Activated T-helper 1 cell treated with anti-CD3 and anti-CD28 coated beads, Interleukin-2, amount 50 U/mL, for 16 hours (primary cell): ENCODE measurements around the gene ATRIP.
A peak's percentile ranks its signal among the peaks of the same experiment; 100 is the strongest.
"Not testable (repeated sequence)": the region's sequence is repeated elsewhere in the genome, so short reads cannot be mapped to it uniquely, and the experiment has no call there.

Experiments used
- DNase-seq, 2 donors: peaks; one replicate each; pipeline ENCODE4 v3.0.0-alpha.2; 2020; ENCODE audit warnings: low read depth in 1 of 2, low spot score in 1 of 2

The ATRIP gene

DNA sequence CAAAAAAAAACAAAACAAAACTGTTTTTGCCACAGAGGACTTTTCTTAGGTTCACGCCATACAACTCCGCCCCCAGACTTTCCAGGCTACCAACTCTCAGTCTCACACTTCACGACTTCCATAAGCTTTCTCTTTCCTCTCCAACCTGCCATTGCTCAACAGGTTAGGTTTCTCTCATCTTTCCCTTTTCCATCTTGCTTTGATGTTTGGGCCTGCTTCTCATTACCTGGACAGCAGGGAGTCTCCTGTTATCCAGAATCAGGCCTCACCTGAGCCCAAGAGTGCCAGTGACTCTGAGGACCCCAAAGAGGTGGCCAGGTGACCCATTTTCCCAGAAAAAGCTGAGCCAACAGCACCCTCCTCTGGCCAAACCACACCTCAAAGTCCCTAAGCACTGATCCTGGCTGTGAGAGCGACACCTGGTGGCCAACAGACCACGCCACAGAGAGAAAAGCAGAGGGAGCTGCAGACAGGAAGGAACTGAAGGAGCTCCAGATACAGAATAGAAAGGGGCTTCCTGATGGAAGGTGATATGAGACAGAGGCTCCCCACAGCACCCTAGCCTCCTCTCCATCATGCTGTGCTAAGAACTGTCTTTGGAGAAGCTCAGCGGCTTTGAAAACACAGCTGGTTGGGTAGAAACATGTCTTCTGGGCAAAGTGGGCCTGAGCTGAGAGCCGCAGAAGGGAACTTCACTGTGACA, 10.6 kb upstream of the ATRIP start:
- peak; percentile 77 to 79 for DNase-seq

GRCh38 chr3:48436477-48436787, 10.1 kb upstream of the ATRIP start:
- no peak for DNase-seq

DNA sequence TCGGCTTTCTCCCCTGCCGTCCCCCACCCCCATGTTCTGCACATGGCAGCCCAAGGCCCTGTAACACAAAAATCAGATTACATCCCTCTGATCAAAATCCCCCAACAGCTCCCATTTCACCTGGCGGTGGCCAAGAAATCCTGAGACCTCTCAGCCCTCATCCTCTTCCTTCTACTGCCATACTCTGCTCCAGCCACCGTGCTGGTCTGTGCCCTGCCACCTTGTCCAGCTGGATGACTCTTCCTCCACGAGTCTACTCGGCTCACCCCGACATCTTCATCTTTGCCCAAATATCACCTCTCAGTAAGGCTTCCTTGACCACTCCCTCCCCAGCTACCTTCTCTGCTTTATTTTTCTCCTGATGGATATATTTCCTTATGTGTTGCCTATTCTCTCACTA, 9.7 kb upstream of the ATRIP start:
- no peak for DNase-seq

DNA sequence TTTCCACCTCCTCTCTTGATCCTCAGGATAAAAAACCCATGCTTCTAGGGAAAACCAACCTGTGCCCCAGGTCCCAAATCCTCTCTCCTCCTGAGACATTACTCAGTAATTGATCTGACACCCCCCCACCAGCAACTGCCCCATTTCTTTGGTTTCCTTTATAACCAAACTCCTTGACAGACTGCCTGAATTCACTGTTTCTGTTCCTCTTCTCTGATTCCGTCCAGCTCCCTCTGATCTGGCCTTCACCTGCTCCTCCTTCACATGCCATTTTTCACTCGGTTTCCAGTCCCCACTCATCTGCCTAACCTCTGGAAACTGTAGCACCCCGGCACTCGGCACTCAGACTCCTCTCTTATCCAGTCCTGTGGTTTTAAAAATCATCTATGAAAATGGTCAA, 8.7 kb upstream of the ATRIP start:
- no peak for DNase-seq

DNA sequence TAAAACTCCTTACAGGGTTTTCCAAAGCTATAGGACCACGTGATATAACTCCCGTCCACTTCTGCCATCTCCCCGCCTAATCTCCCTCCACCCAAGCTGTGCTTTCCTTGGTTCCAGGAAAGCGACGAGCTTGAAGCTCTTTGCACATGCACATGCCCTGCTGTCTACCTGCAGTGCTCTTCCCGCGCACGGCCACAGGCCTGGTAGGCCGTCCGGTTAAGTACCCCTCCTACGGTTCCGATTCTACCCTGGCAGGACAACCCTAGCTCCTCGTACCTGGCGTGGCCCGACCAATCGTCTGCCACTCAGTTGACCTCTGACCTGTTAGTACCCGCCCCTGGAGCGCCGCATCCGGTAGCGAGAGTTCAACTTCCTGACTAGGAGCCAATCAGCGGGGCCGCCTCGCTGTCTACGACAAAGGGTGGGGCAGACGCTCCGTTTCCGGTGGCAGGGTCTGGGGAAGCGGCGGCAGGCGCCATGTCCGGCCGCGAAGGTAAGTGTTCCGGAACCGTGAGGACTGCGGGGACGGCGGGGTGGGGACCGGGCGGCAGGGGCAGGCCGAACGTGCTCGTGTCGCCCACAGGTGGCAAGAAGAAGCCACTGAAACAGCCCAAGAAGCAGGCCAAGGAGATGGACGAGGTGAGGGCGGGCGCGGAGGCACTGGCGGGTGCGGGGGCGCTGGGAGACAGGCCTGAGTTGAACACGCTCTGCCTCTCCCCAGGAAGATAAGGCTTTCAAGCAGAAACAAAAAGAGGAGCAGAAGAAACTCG, 6.5 kb upstream of the ATRIP start, which contains the start of the genes CCDC51 and TMA7:
TSS of gene CCDC51 (minus strand) at position 300 of the 770 bp plus-strand sequence. CDS start 4,991 bp downstream, outside the sequence.
TSS of gene TMA7 (plus strand) at position 438 of the 770 bp plus-strand sequence. CDS start at position 478, 40 bp downstream.
- DNase-seq: peak; percentile 97

GRCh38 chr3:48440590-48440958, 6.0 kb upstream of the ATRIP start:
- no peak for DNase-seq

DNA sequence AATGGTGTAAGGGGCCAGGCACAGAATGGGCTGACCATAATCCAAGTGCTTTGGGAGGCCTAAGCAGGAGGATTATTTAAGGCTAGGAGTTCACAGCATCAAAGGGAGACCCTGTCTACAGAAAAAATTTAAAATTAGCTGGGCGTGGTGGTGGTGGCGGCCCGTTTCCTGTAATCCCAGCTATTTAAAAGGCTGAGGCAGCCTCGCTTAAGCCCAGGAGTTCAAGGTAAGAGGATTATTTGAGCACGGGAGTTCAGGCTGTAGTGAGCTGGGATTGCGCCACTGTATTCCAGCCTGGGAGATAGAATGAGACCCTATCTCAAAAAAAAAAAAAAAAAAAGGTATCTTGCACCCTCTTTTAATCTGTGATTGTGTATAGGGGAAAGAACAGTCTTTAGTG, 4.6 kb upstream of the ATRIP start:
- no peak for DNase-seq

GRCh38 chr3:48445277-48445882, 1.2 kb upstream of the ATRIP start:
- DNase-seq: no peak

DNA sequence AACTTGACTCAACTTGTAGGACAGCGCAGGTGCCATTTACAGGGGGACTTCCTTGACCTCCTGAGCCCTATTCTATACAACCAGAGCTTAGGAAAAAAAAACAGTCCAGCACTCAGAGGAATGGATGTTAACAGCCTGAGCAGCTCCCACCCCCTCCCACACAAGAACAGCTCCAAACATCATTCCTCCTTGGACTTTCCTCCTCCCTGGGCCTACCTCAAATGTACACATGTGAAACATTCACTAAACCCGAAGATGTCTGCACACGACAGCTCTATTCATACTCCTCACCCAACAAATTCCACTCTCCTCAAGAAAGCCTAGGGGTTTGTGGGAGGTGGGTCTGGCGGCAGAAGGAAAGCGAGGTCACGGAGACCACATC, 503 bp upstream of the ATRIP start:
- DNase-seq: no peak

- DNase-seq: no peak
Observed at GRCh38 chr3:48451270-48451669, 4.7 kb downstream of the ATRIP start.

GRCh38 chr3:48456456-48456855, 9.9 kb downstream of the ATRIP start:
- no peak for DNase-seq

DNA sequence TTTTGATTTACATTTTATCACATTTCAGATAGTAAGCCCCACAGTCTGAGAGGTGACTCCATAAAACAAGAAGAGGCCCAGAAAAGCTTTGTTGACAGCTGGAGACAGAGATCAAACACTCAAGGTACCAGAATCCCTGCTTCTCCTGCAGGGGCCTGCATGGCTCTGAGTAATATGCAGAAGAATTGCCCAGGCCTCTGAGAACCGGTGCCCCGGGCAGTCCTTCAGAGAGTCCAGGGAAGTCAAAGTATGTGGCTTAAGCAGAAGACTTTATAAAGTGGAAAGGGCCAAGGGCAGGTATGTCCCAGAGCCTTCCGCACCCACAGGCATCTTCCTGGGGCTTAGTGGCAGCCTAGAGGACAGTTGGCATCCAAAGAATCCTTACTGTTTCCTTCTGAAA, 12.8 kb downstream of the ATRIP start:
- DNase-seq: no peak

- DNase-seq: no peak
Observed at GRCh38 chr3:48459773-48460516, 13.4 kb downstream of the ATRIP start.

- DNase-seq: no peak
Observed at GRCh38 chr3:48460517-48460902, 14.0 kb downstream of the ATRIP start.

DNA sequence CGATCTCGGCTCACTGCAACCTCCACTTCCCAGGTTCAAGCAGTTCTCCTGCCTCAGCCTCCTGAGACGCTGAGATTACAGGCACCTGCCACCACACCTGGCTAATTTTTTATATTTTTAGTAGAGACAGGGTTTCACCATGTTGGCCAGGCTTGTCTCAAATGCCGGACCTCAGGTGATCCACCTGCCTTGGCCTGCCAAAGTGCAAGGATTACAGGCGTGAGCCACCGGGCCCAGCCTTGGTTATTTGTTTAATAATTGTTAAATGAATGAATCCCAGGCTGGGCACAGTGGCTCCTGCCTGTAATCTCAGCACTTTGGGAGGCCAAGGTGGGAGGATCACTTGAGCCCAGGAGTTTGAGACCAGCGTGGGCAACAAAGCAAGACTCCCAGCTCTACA, 15.2 kb downstream of the ATRIP start:
- DNase-seq: not testable (repeated sequence)

GRCh38 chr3:48463703-48464102, 17.2 kb downstream of the ATRIP start:
- DNase-seq: no peak

- no peak for DNase-seq
Observed at GRCh38 chr3:48464713-48465221, 18.2 kb downstream of the ATRIP start.

DNA sequence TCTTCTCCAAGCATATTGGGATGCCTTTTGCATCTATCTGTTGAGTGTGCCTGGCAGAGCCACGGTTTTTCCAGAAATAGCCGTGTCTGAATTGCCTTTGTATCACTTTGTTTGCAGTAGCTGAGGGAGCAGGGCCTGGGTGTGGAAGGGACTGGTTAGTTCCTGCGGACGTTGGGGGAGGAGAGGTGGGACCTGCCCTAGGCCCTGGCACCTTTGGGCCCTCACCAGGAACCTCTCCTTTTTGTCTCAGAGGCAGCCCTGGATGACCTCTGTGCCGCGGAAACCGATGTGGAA, 18.6 kb downstream of the ATRIP start:
- DNase-seq: no peak

DNA sequence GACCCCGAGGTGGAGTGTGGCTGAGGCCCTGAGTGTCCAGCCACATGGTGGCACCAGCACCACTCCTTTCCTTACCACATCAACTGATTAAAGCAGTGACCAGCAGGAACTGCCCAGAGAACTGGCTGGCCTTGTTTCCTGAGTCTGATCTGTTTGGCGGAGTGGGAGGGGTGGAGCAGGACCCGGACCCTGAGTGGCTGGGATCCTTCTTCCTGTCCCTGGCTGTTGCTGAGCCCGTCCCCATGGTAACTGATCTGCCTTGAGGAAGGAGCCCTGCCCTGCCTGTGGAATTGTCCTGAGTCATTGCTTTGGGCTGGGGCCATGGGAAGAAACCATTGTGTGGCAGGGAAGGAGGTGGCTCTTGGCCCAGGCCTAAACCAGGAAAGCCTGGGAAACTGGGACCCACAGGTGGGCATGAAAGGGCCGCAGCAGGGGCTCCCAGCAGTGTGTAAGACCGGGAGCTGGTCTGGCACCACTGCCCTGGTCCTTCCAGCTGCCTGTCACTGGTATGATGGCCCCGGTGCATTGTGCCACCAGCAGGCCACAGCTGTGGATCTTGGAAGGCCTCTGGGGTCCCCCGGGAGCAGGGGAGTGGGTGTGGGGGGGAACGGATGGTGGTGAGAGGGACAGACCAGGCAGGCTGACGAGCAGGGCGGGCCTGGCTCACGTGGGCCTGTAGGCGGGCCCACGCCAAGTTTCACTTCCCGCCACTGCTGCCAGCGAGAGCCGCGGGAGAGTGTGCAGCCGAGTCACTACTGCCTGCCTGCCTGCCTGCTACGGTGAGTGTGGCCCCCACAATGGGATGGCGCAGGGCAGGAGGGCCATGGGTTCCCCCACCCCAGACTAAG, 19.2 kb downstream of the ATRIP start:
- DNase-seq: peak; percentile 52 to 61

GRCh38 chr3:48466386-48467109, 20.0 kb downstream of the ATRIP start:
- DNase-seq: no peak
